ENCODE results near the gene NPM1. TPM values are rescaled to one million over a fixed set of nuclear protein-coding genes. Genes with fewer than 3 reads are reported as not detected.

NPM1 gene
- total RNA-seq, 1 experiment from 2014 or later, result 3,122 TPM

DNA sequence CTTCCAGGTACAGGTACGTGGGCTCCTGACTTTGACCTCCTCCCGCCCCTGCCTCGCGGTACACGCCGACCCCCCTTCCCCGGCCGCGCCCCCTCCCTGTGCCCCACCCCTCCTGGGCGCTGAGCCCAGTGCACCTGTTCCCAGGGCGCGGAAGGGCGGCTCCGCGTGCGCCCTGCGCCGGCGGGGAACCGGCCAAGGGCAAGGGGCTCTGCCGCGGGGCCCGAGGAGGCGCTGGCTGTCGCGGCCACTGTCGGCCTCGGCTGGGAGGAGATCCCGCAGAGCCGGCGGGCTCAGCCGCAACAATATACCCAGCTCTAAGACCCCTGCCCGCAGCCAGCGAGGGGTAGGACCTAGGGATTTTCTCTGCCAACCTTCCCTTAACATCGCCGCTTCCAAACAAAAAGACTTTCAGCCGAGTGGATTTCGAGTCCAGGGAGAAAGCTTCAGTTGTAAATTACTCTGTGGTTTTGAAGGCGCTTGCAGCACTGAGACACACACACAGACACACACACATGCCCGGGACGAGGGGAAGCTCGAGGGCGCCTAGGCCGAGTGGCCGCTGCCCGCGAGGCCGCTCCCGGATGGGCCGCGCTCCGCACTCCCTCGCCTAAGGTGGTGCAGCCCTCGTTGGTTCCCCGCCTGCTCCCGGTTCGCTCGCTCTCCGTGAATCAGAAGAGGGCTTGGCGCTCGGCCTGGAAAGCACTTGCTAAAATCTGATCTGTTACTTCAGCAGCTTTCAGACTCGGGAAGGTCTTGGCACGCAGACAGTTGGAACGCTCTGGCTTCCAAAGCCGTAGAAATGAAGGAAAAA lies 33.0 kb downstream of the NPM1 start:
- H3K4me1 ChIP-seq (ENCODE audit: insufficient read depth, low read length), result no peaks in the 10 kb centered on the region; the same call in 1 of the 2 replicates
- peaks cover 13% of the 10 kb centered on the region; the same call in 1 of the 2 replicates for H3K27me3 ChIP-seq (ENCODE audit: insufficient read depth, low read length)
- H3K4me3 Mint-ChIP-seq, result peak overlapping the region; percentile 67 to 89
- no peaks in the 10 kb centered on the region; a peak in 1 of 5 replicates for H3K9me3 Mint-ChIP-seq
- no peak overlapping the region for H4K5ac ChIP-seq (ENCODE audit: insufficient read length, low read depth, low read length)
- H2BK15ac ChIP-seq (ENCODE audit: low read depth, low read length), result no peak overlapping the region
- no peak overlapping the region for H3K4ac ChIP-seq (ENCODE audit: low read depth, low read length)
- H3K14ac ChIP-seq (ENCODE audit: insufficient read depth, low read length), result 0 out of 2 replicates have a peak overlapping the region, but pooled peaks have one; percentile 30
- H4K20me1 ChIP-seq (ENCODE audit: control insufficient read depth, insufficient read depth, insufficient read length), result peaks cover 2% of the 10 kb centered on the region
- peak overlapping the region; percentile 98 for H3K4me2 ChIP-seq (ENCODE audit: insufficient read depth, insufficient read length, low read length)
- no peaks in the 10 kb centered on the region for H3K79me2 ChIP-seq (ENCODE audit: insufficient read depth, low read length)
- no peak overlapping the region for H2AFZ ChIP-seq (ENCODE audit: low read length)
- H3K23me2 ChIP-seq (ENCODE audit: insufficient read length, low read depth, low read length, poor library complexity, severe bottlenecking), result peaks cover 16% of the 10 kb centered on the region
- WGBS (ENCODE audit: extremely low coverage, insufficient read length, low lambda C conversion rate), result no CpG with 5 or more reads among the region's 65 CpGs
- H2BK12ac ChIP-seq (ENCODE audit: insufficient read length, low read depth, low read length), result no peak overlapping the region
- no peak overlapping the region for H3K9ac ChIP-seq (ENCODE audit: extremely low read depth, insufficient read length, low read length)
- H3K23ac ChIP-seq (ENCODE audit: insufficient read length, low read depth, low read length), result no peak overlapping the region
- peaks cover 52% of the 10 kb centered on the region for H3K27me3 Mint-ChIP-seq (ENCODE audit: low read depth)
- H3T11ph ChIP-seq (ENCODE audit: low read length), result no peak overlapping the region
- no peaks in the 10 kb centered on the region for H3K79me1 ChIP-seq (ENCODE audit: insufficient read depth, low read depth, low read length, poor library complexity, severe bottlenecking)
- no peak overlapping the region for H2BK20ac ChIP-seq (ENCODE audit: low read depth, low read length, poor library complexity, severe bottlenecking)
- H4K91ac ChIP-seq (ENCODE audit: insufficient read length, low read depth, low read length), result no peak overlapping the region
- H4K8ac ChIP-seq (replicated peaks; ENCODE audit: insufficient read length, low read depth, low read length), result no peak overlapping the region
- H2AK5ac ChIP-seq (ENCODE audit: insufficient read length, low read length), result no peak overlapping the region
- no peak overlapping the region for H2BK5ac ChIP-seq (ENCODE audit: insufficient read length, low read length)
- H3K18ac ChIP-seq (ENCODE audit: insufficient read length, low read depth, low read length), result no peak overlapping the region
- no peak overlapping the region for H3K27ac ChIP-seq (ENCODE audit: insufficient read length, low read depth, low read length)
- no peak overlapping the region for H3K56ac ChIP-seq (ENCODE audit: insufficient read length, low read depth, low read length)
- DNase-seq, result peak; percentile 41
- H2BK120ac ChIP-seq (ENCODE audit: low read depth, low read length, poor library complexity, severe bottlenecking), result no peak overlapping the region
- H3K36me3 Mint-ChIP-seq (ENCODE audit: insufficient read depth in 1 of 3, low read depth in 3 of 3), result no peaks in the 10 kb centered on the region
- TF ChIP-seq, protein P1, sequence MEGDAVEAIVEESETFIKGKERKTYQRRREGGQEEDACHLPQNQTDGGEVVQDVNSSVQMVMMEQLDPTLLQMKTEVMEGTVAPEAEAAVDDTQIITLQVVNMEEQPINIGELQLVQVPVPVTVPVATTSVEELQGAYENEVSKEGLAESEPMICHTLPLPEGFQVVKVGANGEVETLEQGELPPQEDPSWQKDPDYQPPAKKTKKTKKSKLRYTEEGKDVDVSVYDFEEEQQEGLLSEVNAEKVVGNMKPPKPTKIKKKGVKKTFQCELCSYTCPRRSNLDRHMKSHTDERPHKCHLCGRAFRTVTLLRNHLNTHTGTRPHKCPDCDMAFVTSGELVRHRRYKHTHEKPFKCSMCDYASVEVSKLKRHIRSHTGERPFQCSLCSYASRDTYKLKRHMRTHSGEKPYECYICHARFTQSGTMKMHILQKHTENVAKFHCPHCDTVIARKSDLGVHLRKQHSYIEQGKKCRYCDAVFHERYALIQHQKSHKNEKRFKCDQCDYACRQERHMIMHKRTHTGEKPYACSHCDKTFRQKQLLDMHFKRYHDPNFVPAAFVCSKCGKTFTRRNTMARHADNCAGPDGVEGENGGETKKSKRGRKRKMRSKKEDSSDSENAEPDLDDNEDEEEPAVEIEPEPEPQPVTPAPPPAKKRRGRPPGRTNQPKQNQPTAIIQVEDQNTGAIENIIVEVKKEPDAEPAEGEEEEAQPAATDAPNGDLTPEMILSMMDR (conservative IDR thresholded peaks at IDR 0.05), result no peak
- no peaks in the 10 kb centered on the region for H3K9me3 ChIP-seq (ENCODE audit: control insufficient read depth, low read depth, low read length)
- peak overlapping the region in 1 of 3 experiments; percentile 74; a peak in 1 of 7 replicates for H3K27ac Mint-ChIP-seq
- H3K4me1 Mint-ChIP-seq, result peaks cover 24 to 46% of the 10 kb centered on the region in 2 experiments
